K562 (cell line): ENCODE data around the gene TAAR5.

Experiments
- SMARCA4 ChIP-seq: fragments of 450-650 bp; IDR thresholded peaks from 2 replicates; pipeline ENCODE4 v1.6.1; 2016
- TF ChIP-seq, protein P1 (sequence below): sonication (generic); formaldehyde crosslinking; IDR thresholded peaks from 2 replicates; pipeline ENCODE4 v1.8.1; 2022; ENCODE audit warnings: missing genetic modification reagents

- TF ChIP-seq SMARCA4 = no peak
- TF ChIP-seq, protein P1, sequence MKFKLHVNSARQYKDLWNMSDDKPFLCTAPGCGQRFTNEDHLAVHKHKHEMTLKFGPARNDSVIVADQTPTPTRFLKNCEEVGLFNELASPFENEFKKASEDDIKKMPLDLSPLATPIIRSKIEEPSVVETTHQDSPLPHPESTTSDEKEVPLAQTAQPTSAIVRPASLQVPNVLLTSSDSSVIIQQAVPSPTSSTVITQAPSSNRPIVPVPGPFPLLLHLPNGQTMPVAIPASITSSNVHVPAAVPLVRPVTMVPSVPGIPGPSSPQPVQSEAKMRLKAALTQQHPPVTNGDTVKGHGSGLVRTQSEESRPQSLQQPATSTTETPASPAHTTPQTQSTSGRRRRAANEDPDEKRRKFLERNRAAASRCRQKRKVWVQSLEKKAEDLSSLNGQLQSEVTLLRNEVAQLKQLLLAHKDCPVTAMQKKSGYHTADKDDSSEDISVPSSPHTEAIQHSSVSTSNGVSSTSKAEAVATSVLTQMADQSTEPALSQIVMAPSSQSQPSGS (CRISPR knock-in tag) = no peak
Measured at GRCh38 chr6:132566404-132566803, 23.1 kb downstream of the TAAR5 start.
